K562 (cell line): ENCODE results near the gene NEMP1. TPM values are rescaled to one million over a fixed set of nuclear protein-coding genes. Genes with fewer than 3 reads are reported as not detected.

Experiments
- ATAC-seq: fragments of 200-7000 bp; cut with Tn5 transposase; 3 replicates; pipeline ENCODE4 v1.9.1; 2020; ENCODE audit warnings: moderate library complexity
- BruUV-seq: library from RNA; stranded (reverse); fragments of 400-500 nt; replicated peaks from 2 replicates; lab custom pipeline; 2021; lab: Mats Ljungman, UMichigan
- CTCF ChIA-PET: fragments of 300-600 bp; formaldehyde crosslinking; extraction: SDS; loops from one replicate; lab custom pipeline; 2021; ENCODE audit warnings: low intra/inter-chr PET ratio; lab: Yijun Ruan, JAX
- POLR2A ChIA-PET: fragments of 300-600, 350-650 bp; sonication (Branson Sonifier 250); formaldehyde crosslinking; extraction: SDS; loops from one replicate; lab custom pipeline; 2021; ENCODE audit warnings: antibody characterized with exemption, inconsistent platforms; lab: Yijun Ruan, JAX
- DNase-seq, 4 experiments: peaks; one replicate each; pipeline versions ENCODE4 v3.0.0 to v3.0.0-alpha.2; 2011 to 2018; ENCODE audit warnings: low spot score in 3 of 4, mixed read lengths in 3 of 4; ENCODE audit errors: extremely low read depth in 1 of 4
- FAIRE-seq: peaks from 2 replicates; lab custom pipeline; 2011; peaks lifted over from hg19 to GRCh38; lab: Jason Lieb, UNC
- H2AFZ ChIP-seq: 2 replicates; pipeline ENCODE4 v1.6.0; 2011; ENCODE audit warnings: low read depth, low read length, control low read depth, inconsistent platforms
- H3K27ac ChIP-seq: fragments of 200-600 bp; 3 replicates; pipeline ENCODE4 v1.8.0; 2011; ENCODE audit warnings: low read depth, mild to moderate bottlenecking, control low read depth, inconsistent platforms, low read length, moderate library complexity, mixed read lengths; ENCODE audit errors: extremely low read depth
- H3K27me3 ChIP-seq, 2 experiments: fragments of 300-600 bp in 1 of 2; 2 replicates in 1 of 2; 3 replicates in 1 of 2; pipeline versions ENCODE4 v1.6.0 to v1.8.0; 2011; ENCODE audit warnings: inconsistent platforms in 2 of 2, low read length in 2 of 2, mild to moderate bottlenecking in 1 of 2, mixed read lengths in 1 of 2, moderate library complexity in 1 of 2; ENCODE audit not compliant: control insufficient read depth in 2 of 2, insufficient read depth in 2 of 2
- H3K36me3 ChIP-seq: fragments of 300-600 bp; 3 replicates; pipeline ENCODE4 v1.8.0; 2011; ENCODE audit warnings: mild to moderate bottlenecking, low read length, inconsistent platforms; ENCODE audit not compliant: control insufficient read depth, insufficient read depth
- H3K4me1 ChIP-seq, 2 experiments: fragments of 200-600 bp in 1 of 2; replicated peaks in 1 of 2; 2 replicates in 1 of 2; 3 replicates in 1 of 2; pipeline versions ENCODE4 v1.5.1 to v1.8.0; 2011; ENCODE audit warnings: inconsistent platforms in 2 of 2, low read length in 2 of 2, mild to moderate bottlenecking in 1 of 2, mixed read lengths in 1 of 2, moderate library complexity in 1 of 2; ENCODE audit not compliant: control insufficient read depth in 2 of 2, insufficient read depth in 2 of 2
- H3K4me2 ChIP-seq: 2 replicates; pipeline ENCODE4 v1.6.1; 2011; ENCODE audit warnings: low read length, control low read depth, inconsistent platforms, mixed read lengths; ENCODE audit not compliant: insufficient read depth
- H3K4me3 ChIP-seq: fragments of 200-600 bp; sonication (generic), shearing (Covaris generic); 2 replicates; pipeline ENCODE4 v1.5.1; 2016; ENCODE audit warnings: control low read depth, inconsistent platforms
- H3K79me2 ChIP-seq: fragments of 200-600 bp; 3 replicates; pipeline ENCODE4 v1.8.0; 2011; ENCODE audit warnings: low read length, inconsistent platforms; ENCODE audit not compliant: control insufficient read depth, insufficient read depth
- H3K9ac ChIP-seq, 2 experiments: 2 replicates each; pipeline versions ENCODE4 v1.6.0 to v1.6.1; 2011; ENCODE audit warnings: low read depth in 2 of 2, low read length in 2 of 2, control low read depth in 1 of 2, inconsistent platforms in 1 of 2, mild to moderate bottlenecking in 1 of 2, mixed read lengths in 1 of 2; ENCODE audit not compliant: insufficient read depth in 1 of 2
- H3K9me1 ChIP-seq: one replicate; pipeline ENCODE4 v1.6.0; 2011; ENCODE audit warnings: inconsistent platforms, mild to moderate bottlenecking, low read length, moderate library complexity; ENCODE audit not compliant: control insufficient read depth, insufficient read depth
- H3K9me3 ChIP-seq: replicated peaks from 2 replicates; pipeline ENCODE4 v1.5.1; 2011; ENCODE audit warnings: low read depth, low read length, inconsistent platforms; ENCODE audit not compliant: control insufficient read depth, insufficient read depth
- H4K20me1 ChIP-seq: replicated peaks from 2 replicates; pipeline ENCODE4 v1.6.1; 2011; ENCODE audit warnings: low read length, inconsistent platforms, mixed read lengths; ENCODE audit not compliant: control insufficient read depth, insufficient read depth
- EHMT2 ChIP-seq: fragments of 450-650 bp; IDR thresholded peaks from 2 replicates; pipeline ENCODE4 v1.6.1; 2018; ENCODE audit warnings: antibody characterized with exemption
- FOXP1 ChIP-seq: sonication (generic); formaldehyde crosslinking; IDR thresholded peaks from 2 replicates; pipeline ENCODE4 v1.8.0; 2022; ENCODE audit warnings: mild to moderate bottlenecking, missing genetic modification reagents
- MIER1 ChIP-seq: fragments of 450-650 bp; IDR thresholded peaks from 2 replicates; pipeline ENCODE4 v1.6.1; 2016; ENCODE audit warnings: antibody characterized with exemption, mild to moderate bottlenecking, low read depth
- TCF7 ChIP-seq: sonication (generic); IDR thresholded peaks from 2 replicates; pipeline ENCODE4 v1.6.1; 2016; ENCODE audit warnings: antibody characterized with exemption, borderline replicate concordance
- THAP12 ChIP-seq: fragments of 250-450 bp; sonication (Bioruptor Pico); IDR thresholded peaks from 2 replicates; pipeline ENCODE4 v1.9.0; 2021; ENCODE audit warnings: mild to moderate bottlenecking, inconsistent platforms
- WGBS: fragments of 100-300 bp; shearing (Covaris generic); methylation state at CpG from one replicate; pipeline ENCODE4 v1.1.6; 2016; ENCODE audit warnings: low coverage, mixed read lengths; ENCODE audit not compliant: insufficient coverage; ENCODE audit errors: missing lambda C conversion rate; 5-methylcytosine and 5-hydroxymethylcytosine counted together
- in situ Hi-C: fragments of 300-500 bp; cut with MboI; formaldehyde crosslinking; loops from 4 replicates; pipeline ENCODE4 v1.15.0; 2018; ENCODE audit warnings: inconsistent platforms, mixed read lengths
- intact Hi-C: fragments of 100-400 bp; cut with micrococcal nuclease; formaldehyde crosslinking; loops from 2 replicates; pipeline ENCODE4 v1.14.2; 2022
- polyA plus RNA-seq, 8 experiments: library from polyadenylated mRNA; depleted of rRNA in 4 of 8; stranded (reverse) in 5 of 8; unstranded in 3 of 8; fragments of >200 nt; fragmentation: Nextera tagmentation in 2 of 8; fragmentation: Illumina TruSeq in 1 of 8; extraction: Ambion mirVana in 2 of 8; extraction: Trizol in 1 of 8; gene quantifications; 2 replicates each; pipeline versions ENCODE4 v1.2.1 to v1.2.3, GENCODE V29; 2011 to 2014; ENCODE audit warnings: inconsistent platforms in 1 of 8, missing spikeins in 1 of 8
- total RNA-seq, 7 experiments: library from RNA; depleted of rRNA in 6 of 7; stranded (reverse); fragments of >200 nt in 6 of 7; fragmentation: Illumina TruSeq in 2 of 7; extraction: Trizol in 2 of 7; gene quantifications; 2 replicates each; pipeline versions ENCODE4 v1.2.1 to v1.2.3, GENCODE V29; 2011 to 2021; ENCODE audit warnings: low replicate concordance in 1 of 7
- TF ChIP-seq, protein P1 (sequence below), 2 experiments: fragments of 450-650 bp; formaldehyde crosslinking in 1 of 2; IDR thresholded peaks; 2 replicates each; pipeline versions ENCODE4 v1.4.0 to v1.6.1; 2014 to 2020; ENCODE audit warnings: mild to moderate bottlenecking in 2 of 2, borderline replicate concordance in 1 of 2, low read depth in 1 of 2

Gene NEMP1
- total and polyA plus RNA-seq, 9 of the 15 experiments (the other 6 are each of a cell fraction or from before 2014, with no cell fraction given) = 9.5 to 82.2 (median 41.2) TPM

- ATAC-seq = peak; percentile 65
- H2AFZ ChIP-seq = no peak within 1 kb of the TSS
- in situ Hi-C loops (loop anchor here (5.0 kb wide), 1 partner anchor 38 kb away; no protein-coding TSS in a partner anchor), intact Hi-C loops (no loop called here)
- BruUV-seq = no TSS peak
- no peaks in the 10 kb centered on the region for H3K9me1 ChIP-seq
- no peaks in the 10 kb centered on the region for H3K9me3 ChIP-seq
- peak in 2 of 4 experiments; percentile 32 to 33 for DNase-seq
- H3K27me3 ChIP-seq = peaks cover 3% of the 10 kb centered on the region in 2 experiments; a peak in 1 of 5 replicates
- no peaks in the 10 kb centered on the region for H4K20me1 ChIP-seq
- CTCF ChIA-PET = no interaction called here
- no peak within 1 kb of the TSS for H3K27ac ChIP-seq
- 0% methylated on average over 1 of the region's 2 CpGs for WGBS
- H3K4me3 ChIP-seq = no peak within 1 kb of the TSS
- FAIRE-seq = no peak
- POLR2A ChIA-PET = interaction anchor here (0.6 to 4.9 kb wide), 5 partner anchors 10 to 169 kb away, joined by 3 to 18 read pairs (median 4); no protein-coding TSS in a partner anchor
- no peaks in the 10 kb centered on the region for H3K36me3 ChIP-seq
- 0 out of 4 replicates have a peak within 1 kb of the TSS, but pooled peaks of 1 of the 2 experiments have one; percentile 55 for H3K9ac ChIP-seq
- no peaks in the 10 kb centered on the region for H3K79me2 ChIP-seq
- no peak within 1 kb of the TSS for H3K4me2 ChIP-seq
- H3K4me1 ChIP-seq = peaks cover 0 to 3% of the 10 kb centered on the region in 2 experiments; a peak in 1 of 5 replicates
- TF ChIP-seq FOXP1 (CRISPR knock-in tag) (no peak), MIER1 (peak; percentile 89), EHMT2 (peak; percentile 93), TCF7 (no peak), THAP12 (CRISPR knock-in tag) (no peak)
- TF ChIP-seq, protein P1, sequence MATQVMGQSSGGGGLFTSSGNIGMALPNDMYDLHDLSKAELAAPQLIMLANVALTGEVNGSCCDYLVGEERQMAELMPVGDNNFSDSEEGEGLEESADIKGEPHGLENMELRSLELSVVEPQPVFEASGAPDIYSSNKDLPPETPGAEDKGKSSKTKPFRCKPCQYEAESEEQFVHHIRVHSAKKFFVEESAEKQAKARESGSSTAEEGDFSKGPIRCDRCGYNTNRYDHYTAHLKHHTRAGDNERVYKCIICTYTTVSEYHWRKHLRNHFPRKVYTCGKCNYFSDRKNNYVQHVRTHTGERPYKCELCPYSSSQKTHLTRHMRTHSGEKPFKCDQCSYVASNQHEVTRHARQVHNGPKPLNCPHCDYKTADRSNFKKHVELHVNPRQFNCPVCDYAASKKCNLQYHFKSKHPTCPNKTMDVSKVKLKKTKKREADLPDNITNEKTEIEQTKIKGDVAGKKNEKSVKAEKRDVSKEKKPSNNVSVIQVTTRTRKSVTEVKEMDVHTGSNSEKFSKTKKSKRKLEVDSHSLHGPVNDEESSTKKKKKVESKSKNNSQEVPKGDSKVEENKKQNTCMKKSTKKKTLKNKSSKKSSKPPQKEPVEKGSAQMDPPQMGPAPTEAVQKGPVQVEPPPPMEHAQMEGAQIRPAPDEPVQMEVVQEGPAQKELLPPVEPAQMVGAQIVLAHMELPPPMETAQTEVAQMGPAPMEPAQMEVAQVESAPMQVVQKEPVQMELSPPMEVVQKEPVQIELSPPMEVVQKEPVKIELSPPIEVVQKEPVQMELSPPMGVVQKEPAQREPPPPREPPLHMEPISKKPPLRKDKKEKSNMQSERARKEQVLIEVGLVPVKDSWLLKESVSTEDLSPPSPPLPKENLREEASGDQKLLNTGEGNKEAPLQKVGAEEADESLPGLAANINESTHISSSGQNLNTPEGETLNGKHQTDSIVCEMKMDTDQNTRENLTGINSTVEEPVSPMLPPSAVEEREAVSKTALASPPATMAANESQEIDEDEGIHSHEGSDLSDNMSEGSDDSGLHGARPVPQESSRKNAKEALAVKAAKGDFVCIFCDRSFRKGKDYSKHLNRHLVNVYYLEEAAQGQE (IDR thresholded peaks at IDR 0.05; ENCODE audit: borderline replicate concordance) = peak; percentile 97
- TF ChIP-seq, protein P1 (CRISPR knock-in tag; IDR thresholded peaks at IDR 0.05; ENCODE audit: low read depth) = peak; percentile 90
Observed at GRCh38 chr12:57049890-57050289, 28.7 kb downstream of the NEMP1 start, which contains the start of gene MYO1A. Gene MYO1A, minus strand, starts transcription at chr12:57050129. Its CDS starts 1,806 bp downstream, at chr12:57048323.
